ENCODE measurements around the gene GYG1.
A peak's percentile ranks its signal among the peaks of the same experiment; 100 is the strongest.
"Not testable (repeated sequence)": the region's sequence is repeated elsewhere in the genome, so short reads cannot be mapped to it uniquely, and the experiment has no call there.

GYG1 gene

DNA sequence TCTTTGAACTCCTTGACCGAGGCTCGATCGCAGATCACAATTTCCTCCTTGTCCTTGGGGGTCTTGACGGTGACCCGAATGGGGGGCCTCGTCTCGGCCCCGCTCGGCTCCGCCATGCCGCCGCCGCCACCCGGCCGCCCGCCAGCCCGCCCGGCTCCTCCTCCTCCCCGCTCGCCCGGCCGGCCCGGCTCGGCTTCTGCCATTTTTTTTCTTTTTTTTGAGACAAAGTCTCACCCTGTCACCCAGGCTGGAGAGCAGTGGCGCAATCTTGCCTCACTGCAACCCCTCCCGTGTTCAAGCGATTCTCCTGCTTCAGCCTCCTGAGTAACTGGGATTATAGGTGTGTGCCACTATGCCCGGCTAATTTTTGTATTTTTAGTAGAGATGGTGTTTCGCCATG lies 3.8 kb upstream of the GYG1 start:
- not testable (repeated sequence) for DNase-seq (ENCODE audit: low read depth in 2 of 2, low spot score in 1 of 2)

DNA sequence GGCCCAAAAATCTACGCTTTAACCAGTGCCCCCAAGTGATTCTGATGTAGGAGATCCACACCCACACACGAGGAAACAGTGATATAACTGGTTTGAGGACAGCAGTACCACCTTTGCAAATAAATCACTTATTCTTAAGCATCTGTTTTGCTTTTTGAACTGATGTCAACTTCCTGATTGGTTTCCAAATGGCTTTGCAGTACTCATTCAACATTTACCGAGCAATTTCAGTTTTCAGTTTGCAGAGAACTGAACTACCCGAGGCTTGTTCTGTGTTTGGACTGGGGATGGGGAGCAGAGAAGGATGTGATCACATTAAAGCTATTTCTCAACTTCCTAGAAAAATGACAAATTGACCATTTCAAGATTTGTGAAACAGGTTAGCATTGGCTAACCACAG lies 1.1 kb upstream of the GYG1 start:
- no peak for DNase-seq (ENCODE audit: low read depth in 2 of 2, low spot score in 1 of 2)

DNA sequence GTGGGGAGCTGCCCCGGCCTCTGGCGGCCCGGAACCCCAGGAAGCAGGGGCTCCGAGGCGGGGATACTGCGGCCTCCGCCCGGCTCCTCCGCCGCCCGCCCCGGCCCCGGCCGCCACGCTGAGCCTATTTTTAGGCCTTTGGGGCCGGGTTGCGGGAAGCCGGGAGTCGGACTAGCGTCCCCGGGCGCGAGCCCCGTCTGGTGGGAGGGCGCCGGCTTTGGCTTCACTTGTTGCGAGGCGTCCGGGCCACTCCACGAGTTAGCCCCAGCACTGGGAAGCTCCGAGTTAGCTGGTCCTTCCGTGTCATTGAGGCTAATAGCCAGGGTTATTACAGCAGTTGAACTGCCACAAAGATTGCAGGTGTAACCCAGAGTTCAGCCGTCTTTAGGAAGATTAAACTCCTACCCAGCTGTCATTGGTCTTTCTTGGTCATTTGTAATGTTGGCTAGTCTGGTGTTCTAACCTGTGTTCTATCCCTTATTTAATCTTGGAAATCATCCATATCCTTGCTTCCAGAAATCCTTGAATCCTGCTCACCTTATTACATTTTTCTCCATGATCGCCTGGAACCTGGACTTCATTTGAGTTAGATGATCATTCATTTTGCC lies 791 bp downstream of the GYG1 start:
- DNase-seq (ENCODE audit: low read depth in 2 of 2, low spot score in 1 of 2) = no peak

DNA sequence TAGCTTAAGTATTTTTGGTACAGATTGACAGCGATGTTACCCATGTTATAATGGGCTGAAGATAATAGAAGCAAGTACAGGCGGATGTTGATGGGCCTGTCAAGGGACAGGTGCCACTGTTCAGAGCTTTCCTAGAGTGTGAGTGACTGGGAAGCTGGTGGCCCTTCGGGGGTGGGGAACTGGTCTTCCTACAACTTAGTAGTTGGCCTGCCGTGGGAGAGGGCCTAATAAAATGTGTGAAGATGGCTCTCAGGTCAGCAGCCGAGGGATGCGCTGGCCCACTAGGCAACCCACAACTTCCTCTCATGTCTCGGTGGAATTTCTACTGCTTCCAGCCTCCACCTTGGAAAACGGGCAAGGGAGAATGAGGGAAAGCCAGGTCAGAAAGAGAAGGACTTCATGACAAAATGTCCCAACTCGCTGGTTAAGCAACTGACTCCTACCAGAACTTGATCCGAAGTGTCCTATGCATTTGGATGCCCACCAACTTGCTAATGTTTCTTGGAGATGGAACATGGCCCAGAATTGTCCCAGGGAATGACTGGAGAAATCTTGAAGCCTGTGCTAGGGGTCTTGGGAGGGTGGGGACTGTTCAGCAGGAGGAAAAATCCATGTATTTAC lies 1.4 kb downstream of the GYG1 start:
- no peak for DNase-seq (ENCODE audit: low read depth in 2 of 2, low spot score in 1 of 2)

DNA sequence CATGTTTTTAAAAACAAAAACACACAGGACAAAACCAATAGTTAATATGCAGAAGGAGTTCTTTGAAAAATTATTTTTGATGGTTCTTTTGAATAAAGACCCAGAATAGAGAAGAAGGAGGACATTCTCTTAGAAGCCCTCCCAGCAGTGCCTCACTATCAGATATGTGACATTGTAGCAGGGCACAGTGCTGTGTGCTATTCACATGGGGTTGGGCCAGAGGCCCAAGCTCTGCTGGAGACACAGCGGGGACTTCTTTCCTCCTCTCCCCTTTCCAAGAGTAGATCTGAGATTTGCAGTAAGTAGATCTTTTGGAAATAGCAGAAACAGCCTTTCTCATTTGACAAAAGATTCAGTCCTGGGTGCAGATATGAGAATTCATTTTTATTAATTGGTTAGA lies 6.3 kb downstream of the GYG1 start:
- no peak for DNase-seq (ENCODE audit: low read depth in 2 of 2, low spot score in 1 of 2)

DNA sequence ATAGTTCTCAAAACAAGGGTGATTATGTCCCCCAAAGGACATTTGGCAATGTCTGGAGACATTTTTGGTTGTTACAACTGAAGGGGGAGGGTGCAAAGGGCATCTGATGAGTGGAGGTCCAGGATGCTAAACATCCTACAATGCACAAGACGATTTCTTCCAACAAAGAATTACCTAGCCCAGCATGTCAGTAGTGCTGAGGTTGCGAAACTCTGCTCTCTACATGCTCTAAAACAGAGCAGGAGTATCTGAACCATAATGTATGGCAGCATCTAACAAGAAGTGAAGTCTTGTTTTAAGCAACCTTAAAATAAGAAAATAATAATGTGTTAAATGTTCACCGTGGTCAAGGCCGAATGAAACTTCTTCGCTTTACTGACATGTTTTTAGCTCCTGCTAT lies 7.0 kb downstream of the GYG1 start:
- no peak for DNase-seq (ENCODE audit: low read depth in 2 of 2, low spot score in 1 of 2)

DNA sequence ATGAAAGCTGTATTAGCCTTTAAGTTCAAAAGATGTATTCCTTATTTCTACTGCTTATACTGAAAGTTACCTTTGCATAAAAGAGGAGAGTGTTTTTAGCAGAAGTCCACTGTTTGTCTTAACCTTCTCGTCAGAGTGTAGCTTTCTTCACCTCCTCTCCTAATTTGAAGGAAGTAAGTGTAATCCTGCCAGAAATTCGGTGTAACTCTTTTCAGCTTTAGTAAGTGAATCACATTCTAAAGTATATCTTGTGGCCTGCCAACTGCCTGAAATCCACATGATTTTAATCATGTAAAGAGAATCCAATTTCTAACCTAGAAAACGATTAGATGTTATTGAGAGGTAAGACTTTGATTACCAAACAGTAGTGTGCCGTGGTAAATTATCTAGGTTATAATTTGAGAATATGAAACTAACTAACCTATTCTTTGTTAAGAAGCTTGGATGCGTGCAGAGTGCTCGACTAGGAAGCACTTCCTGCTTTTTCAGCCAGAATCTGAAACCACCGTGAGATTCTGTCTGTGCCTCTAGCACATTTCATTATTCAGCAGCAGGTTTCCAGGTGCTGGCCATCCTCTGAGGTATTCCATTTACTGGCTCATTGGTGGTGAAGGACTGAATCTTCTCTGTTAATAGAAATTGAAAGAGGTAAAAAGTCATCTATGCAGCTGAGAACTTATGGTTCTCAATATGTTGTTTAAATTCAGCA lies 7.5 kb downstream of the GYG1 start:
- no peak for DNase-seq (ENCODE audit: low read depth in 2 of 2, low spot score in 1 of 2)

DNA sequence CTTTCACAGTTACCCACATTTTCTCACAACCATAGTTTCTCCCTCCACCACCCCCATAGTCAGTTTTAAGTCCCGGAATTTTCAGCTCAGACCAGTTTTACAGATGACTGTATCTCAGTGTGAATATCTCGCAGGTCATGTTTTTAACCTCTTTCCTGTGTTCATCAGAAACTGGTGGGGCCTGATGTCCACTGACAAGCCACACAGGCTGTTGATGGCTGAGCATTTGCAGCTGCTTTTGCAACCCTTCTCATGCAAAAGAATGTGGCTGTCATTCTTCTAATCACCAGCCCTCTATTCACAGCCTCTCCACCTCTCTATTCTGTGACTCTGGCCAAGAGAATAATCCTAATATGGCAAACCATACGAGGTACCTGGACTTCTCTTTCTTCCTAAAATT lies 8.5 kb downstream of the GYG1 start:
- no peak for DNase-seq (ENCODE audit: low read depth in 2 of 2, low spot score in 1 of 2)

DNA sequence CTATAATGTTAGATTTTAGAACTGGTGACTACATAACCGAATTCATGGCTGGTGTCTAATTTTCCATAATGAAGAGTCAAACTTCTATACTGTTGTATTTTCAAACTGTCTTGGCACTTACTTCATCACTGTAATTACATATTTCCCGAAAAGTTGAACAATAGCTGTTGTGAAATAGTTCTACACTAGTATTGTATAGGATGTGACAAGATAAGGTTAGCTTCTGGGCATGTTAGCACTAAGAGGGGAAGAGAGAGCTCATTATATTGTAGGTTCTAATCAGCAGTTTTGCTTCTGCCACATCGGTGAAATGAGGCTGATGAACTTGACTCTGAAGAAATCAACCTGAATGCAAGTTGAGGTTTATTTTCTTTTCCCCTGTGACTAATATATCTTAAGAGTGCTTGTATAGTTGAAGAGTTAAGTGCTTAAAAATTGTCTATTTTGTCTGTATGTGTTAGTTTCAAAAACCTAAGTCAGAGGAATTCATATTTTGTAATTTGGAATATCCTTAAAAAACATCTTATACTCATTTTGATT lies 8.9 kb downstream of the GYG1 start:
- no peak for DNase-seq (ENCODE audit: low read depth in 2 of 2, low spot score in 1 of 2)

DNA sequence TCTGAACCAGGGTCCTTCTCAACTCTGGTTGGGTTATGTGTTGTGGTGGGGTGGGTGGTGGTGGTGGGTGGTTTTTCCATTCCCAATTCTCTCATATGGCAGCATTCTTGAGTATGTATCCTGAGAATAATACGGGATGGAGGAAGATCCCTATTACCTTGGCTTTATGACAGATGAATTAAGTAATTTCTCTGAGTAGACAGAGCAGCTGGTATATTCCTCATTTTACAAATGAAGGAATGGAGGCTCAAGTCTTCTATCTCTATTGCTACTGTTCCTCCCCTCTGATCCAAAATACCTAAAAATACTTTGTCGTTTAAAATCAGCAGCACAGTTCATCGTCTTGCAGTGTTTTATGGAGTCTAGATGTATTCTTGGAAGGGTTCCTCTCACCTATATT lies 10.4 kb downstream of the GYG1 start:
- no peak for DNase-seq (ENCODE audit: low read depth in 2 of 2, low spot score in 1 of 2)

DNA sequence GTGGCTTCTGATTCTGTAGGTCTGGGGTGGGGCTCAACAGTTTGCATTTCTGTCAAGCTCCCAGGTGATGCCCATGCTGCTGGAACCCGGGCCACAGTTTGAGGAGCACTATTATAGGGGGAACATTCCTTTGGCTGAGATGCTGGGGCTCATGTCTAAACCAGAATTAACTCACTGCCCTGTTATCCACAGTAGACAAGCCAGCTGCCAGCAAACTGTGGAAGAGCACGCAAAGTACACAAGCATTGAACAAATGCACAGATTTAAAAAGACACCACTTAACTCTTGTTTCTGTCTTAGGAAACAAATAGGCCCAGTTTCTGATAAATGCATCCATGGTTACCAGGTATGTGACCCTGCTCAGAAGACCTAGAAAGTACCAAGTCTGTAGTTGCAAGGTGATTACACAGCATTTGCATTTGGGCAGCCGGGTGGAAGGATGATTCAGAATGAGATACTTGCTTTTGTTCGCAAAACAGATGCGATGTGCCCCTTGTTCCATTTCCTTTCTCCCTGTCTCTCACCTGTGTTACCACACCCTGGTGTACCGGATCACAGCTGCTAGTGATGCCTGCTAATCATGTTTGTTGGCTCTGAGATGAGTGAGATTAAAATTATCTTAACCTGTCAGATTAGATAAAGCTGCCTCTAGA lies 12.4 kb downstream of the GYG1 start:
- DNase-seq (ENCODE audit: low read depth in 2 of 2, low spot score in 1 of 2) = no peak

DNA sequence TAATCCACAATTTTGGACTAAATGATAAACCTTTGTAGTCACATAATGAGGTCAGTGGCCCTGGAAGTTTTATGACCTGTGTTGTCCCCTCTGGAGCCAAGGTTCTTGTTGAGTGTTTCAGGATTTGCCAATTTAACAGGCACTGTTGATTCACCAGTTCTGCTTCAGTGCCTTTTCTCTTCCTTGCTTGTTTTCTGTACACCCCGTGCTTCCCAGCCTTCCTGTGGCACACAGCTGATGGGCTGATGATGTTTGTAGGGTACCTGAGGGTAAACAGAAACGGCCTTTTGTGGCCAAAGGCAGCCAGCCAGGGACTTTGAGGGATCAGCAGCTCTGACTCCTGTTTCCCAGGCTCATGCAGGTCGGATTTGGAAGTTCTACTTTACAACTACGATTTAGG lies 13.3 kb downstream of the GYG1 start:
- no peak for DNase-seq (ENCODE audit: low read depth in 2 of 2, low spot score in 1 of 2)

DNA sequence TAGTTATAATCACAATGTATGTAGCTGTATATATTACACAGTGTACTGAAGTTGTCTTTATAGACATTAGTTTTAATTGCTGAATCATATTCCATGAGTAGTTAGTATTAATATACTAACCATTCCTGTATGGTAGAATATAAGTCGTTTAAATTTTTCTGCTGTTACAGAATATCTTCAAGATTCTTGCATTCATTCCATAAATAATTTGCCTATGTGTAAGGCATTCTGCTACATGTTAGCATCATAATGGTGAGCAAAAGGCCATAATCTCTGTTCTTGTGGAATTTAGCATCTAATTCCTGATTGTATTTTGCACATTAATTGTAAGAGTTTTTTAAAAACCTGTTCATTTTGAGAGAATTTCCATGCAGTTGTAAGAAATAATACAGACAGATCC lies 14.1 kb downstream of the GYG1 start:
- no peak for DNase-seq (ENCODE audit: low read depth in 2 of 2, low spot score in 1 of 2)

DNA sequence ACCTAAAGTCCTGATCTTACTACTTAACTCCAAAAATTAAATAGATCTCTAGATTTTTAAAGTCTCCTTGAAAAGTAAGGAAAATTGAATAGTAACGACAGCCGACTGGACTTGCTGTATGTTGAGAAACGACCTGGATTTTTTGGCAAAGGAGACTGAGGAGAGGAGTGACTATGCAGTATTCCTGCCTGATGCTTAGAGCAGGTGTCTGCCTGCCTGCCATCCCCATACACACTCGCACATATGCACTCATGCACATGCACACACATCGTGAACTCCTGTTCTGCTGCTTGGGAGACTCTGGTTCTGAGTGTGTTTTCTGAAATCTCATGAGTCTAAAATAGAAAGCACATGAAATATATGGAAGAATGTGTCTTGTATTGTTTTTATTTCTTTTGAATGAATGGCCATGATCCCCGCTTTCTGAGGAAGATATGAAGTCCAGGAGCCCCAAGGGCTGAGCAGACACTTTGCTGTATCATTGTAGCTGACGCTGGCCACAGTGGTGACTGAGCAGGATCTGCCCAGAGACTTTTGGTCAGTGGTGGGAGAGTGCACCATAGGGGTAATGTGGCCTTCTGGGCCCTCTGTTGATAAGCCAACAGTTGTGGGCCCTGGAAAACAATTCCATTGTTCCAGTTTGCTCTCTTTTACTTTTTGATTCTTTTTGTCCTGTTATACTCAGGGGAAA lies 16.4 kb downstream of the GYG1 start:
- DNase-seq (ENCODE audit: low read depth in 2 of 2, low spot score in 1 of 2) = no peak

DNA sequence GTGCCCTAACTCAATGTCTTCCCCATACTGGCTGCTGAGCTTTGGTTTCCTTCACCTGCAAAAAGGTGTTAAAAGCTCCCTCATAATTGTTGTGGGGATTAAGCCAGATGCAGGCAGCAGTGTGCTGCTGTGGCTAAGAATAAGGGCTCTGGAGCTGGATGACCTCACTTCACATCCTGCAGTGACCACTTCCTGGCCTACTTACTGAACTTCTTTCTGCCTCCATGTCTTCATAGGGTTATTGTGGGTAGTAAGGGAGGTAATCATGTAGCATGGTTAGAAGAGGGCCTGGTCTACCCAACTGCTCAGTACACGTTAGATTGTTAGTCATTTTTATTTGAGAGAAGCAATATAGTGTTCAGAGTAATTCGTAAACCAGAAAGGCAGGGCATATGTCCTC lies 18.4 kb downstream of the GYG1 start:
- DNase-seq (ENCODE audit: low read depth in 2 of 2, low spot score in 1 of 2) = peak in 1 of 2 donors; percentile 9

DNA sequence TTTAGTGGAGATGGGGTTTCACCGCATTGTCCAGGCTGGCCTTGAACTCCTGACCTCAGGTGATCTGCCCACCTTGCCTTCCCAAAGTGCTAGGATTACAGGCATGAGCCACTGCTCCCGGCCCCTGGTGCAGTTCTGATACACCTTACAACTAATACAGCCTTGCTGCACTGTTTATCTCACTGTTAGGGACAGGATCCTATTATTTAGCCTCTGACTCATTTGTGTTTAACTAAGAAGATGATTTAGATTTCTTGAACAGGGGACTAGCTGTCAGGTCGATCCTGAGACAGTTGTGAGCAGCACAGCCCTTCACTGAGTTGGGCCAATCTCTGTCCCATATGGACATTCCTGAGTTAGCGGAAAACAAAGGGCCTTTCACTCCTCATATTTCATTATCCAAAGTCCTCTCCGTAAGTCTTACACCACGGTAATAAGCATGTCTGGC lies 19.2 kb downstream of the GYG1 start:
- no peak for DNase-seq (ENCODE audit: low read depth in 2 of 2, low spot score in 1 of 2)

DNA sequence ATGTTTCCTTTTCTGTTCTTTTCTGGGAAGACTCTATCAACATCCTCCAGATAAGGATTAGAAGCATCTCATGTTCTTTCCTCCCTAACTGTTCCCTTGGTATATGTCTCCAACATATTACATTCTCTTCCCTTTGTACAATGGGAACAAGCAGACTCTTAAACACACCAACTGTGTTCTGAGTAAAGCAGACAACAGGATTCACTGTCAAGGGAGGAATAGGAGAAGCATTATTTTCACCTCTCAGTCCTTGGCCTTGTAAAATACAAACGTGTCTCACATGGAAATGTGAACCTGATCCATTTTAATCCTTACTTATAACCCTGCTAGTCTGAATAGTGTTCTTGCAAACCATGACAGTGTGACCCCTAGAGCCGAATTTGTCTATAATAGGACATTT lies 19.6 kb downstream of the GYG1 start:
- DNase-seq (ENCODE audit: low read depth in 2 of 2, low spot score in 1 of 2) = no peak

DNA sequence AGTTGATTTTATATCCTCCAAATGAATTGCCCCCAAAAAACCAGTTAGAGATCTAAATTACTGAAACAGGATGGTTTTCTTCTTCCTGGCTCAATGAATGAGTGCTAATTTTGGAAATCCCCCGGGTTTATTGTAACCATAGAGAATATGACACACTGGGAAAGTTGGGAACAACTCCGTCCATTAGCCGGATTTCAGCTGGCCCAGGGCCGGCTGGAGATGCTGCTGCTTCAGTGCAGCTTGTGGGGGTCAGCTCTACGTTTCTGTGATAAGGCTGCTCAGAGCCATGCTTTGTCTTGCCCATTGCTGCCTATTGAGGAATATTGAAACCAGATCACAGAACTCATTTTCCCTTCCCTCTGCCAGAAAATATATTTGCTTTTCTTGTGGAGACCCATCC lies 20.3 kb downstream of the GYG1 start:
- no peak for DNase-seq (ENCODE audit: low read depth in 2 of 2, low spot score in 1 of 2)

DNA sequence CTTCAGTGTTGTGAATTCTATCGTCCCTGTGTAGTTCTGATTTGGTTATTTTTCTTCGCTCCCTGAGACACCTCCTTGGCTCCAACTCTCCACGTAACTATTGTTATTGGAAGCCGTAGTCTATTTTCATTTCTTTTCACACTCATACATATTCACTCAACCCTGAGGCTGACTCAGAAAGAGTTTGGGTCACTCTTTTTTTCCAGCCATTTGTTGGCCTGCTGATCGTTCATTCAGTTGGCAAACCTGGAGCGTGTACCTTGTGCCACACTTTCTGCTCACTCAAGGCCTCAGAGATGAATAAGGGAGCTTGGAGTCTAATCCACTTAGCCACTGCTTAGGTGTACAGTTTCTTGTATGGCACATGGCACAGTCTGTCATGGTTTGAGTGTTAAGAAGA lies 22.4 kb downstream of the GYG1 start:
- DNase-seq (ENCODE audit: low read depth in 2 of 2, low spot score in 1 of 2) = no peak

DNA sequence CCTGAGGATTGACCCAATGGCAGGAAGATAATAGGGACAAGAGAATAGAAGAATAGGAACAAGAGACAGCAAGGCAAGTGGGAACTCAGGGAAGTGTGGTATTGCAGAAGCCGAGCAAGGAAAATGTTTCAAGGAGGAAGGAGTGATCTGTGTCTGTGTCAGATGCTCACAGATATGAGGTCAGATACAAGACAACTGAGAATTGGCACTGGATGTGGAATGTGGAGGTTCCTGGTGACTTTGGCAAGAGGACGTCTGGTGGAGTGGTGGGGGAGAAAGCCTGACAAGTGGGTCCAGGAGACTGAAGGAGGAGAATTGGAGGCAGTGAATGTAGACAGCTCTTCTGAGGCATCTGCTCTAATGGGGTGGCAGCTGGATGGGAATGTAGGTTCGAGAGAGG lies 24.1 kb downstream of the GYG1 start:
- DNase-seq (ENCODE audit: low read depth in 2 of 2, low spot score in 1 of 2) = no peak

DNA sequence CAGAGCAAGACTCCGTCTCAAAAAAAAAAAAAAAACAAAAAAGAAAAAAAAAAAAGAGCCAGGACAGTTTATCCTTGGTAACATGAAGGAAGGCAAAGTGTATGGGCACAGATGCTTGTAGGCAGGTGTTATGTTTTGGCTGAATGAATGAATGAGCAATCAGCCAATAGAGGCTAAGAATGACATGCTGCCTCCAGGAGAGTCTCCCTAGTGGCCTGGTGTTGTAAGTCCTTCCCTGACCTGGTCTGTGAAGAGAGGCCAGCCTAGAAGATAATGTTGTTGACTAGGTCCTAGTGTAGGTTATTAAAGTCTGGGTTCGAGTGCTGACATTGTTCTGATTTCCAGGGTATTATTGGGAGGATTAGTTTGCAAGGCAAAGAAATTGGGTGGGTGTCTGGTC lies 24.9 kb downstream of the GYG1 start:
- DNase-seq (ENCODE audit: low read depth in 2 of 2, low spot score in 1 of 2) = no peak
